Activated naive CD4-positive, alpha-beta T cell treated with Interleukin-2 at 50 U/mL for 16 hours (primary cell): ENCODE measurements around the gene SRGAP3.

Experiments used
- DNase-seq: peaks from one replicate; pipeline ENCODE4 v3.0.0-alpha.2; 2020

The SRGAP3 gene

GRCh38 chr3:9198899-9199335 is 50.5 kb downstream of the SRGAP3 start:
- DNase-seq = no peak

- DNase-seq = no peak
Observed at GRCh38 chr3:9198261-9198660, 51.2 kb downstream of the SRGAP3 start.

GRCh38 chr3:9196020-9196419 is 53.4 kb downstream of the SRGAP3 start:
- no peak for DNase-seq

- no peak for DNase-seq
Observed at GRCh38 chr3:9195390-9195789, 54.1 kb downstream of the SRGAP3 start.

GRCh38 chr3:9194509-9195184 is 54.8 kb downstream of the SRGAP3 start:
- DNase-seq = no peak

GRCh38 chr3:9193633-9194195 is 55.7 kb downstream of the SRGAP3 start:
- no peak for DNase-seq

- DNase-seq = no peak
Observed at GRCh38 chr3:9193211-9193610, 56.2 kb downstream of the SRGAP3 start.

GRCh38 chr3:9192248-9193025 is 57.0 kb downstream of the SRGAP3 start:
- DNase-seq = no peak

GRCh38 chr3:9190276-9190675 is 59.2 kb downstream of the SRGAP3 start:
- no peak for DNase-seq

GRCh38 chr3:9188583-9188982 is 60.9 kb downstream of the SRGAP3 start:
- no peak for DNase-seq

- no peak for DNase-seq
Observed at GRCh38 chr3:9185701-9186100, 63.7 kb downstream of the SRGAP3 start.

- no peak for DNase-seq
Observed at GRCh38 chr3:9185046-9185445, 64.4 kb downstream of the SRGAP3 start.

GRCh38 chr3:9184461-9184835 is 65.0 kb downstream of the SRGAP3 start:
- no peak for DNase-seq

GRCh38 chr3:9183811-9184460 is 65.5 kb downstream of the SRGAP3 start:
- no peak for DNase-seq

GRCh38 chr3:9183011-9183410 is 66.4 kb downstream of the SRGAP3 start:
- DNase-seq = no peak

- no peak for DNase-seq
Observed at GRCh38 chr3:9180764-9181117, 68.7 kb downstream of the SRGAP3 start.

- DNase-seq = no peak
Observed at GRCh38 chr3:9179826-9180763, 69.4 kb downstream of the SRGAP3 start.

- no peak for DNase-seq
Observed at GRCh38 chr3:9178697-9179096, 70.7 kb downstream of the SRGAP3 start.

GRCh38 chr3:9175421-9175820 is 74.0 kb downstream of the SRGAP3 start:
- no peak for DNase-seq

GRCh38 chr3:9173445-9173844 is 76.0 kb downstream of the SRGAP3 start:
- no peak for DNase-seq

GRCh38 chr3:9172851-9173321 is 76.6 kb downstream of the SRGAP3 start:
- DNase-seq = no peak

GRCh38 chr3:9170851-9171160 is 78.6 kb downstream of the SRGAP3 start:
- DNase-seq = no peak
